Measurements from ENCODE around the gene CDK14. TPM values are rescaled to one million over a fixed set of nuclear protein-coding genes. Genes with fewer than 3 reads are reported as not detected.

The CDK14 gene
- polyA plus RNA-seq, 1 donor, result 19.5 TPM

- no peak for DNase-seq
These were observed 92.7 kb downstream of the CDK14 start for GRCh38 chr7:90688810-90689209.

- DNase-seq, result no peak
These were observed 93.1 kb downstream of the CDK14 start for GRCh38 chr7:90689260-90689659.

- DNase-seq, result no peak
These were observed 94.2 kb downstream of the CDK14 start for GRCh38 chr7:90690159-90690858.

- no peak for DNase-seq
These were observed 96.3 kb downstream of the CDK14 start for GRCh38 chr7:90692396-90692795.

- no peak for DNase-seq
These were observed 96.8 kb downstream of the CDK14 start for GRCh38 chr7:90692947-90693346.

GRCh38 chr7:90693939-90694338 is 97.8 kb downstream of the CDK14 start:
- no peak for DNase-seq

- DNase-seq, result no peak
These were observed 102.5 kb downstream of the CDK14 start for GRCh38 chr7:90698616-90699015.

GRCh38 chr7:90701021-90701420 is 104.9 kb downstream of the CDK14 start:
- DNase-seq, result no peak

GRCh38 chr7:90701771-90702170 is 105.7 kb downstream of the CDK14 start:
- no peak for DNase-seq

- DNase-seq, result no peak
These were observed 109.4 kb downstream of the CDK14 start for GRCh38 chr7:90705391-90706071.

GRCh38 chr7:90706072-90706716 is 110.1 kb downstream of the CDK14 start:
- no peak for DNase-seq

- DNase-seq, result no peak
These were observed 112.8 kb downstream of the CDK14 start for GRCh38 chr7:90708841-90709317.

- peak; percentile 62 for DNase-seq
These were observed 113.7 kb downstream of the CDK14 start for GRCh38 chr7:90709501-90710465.

- DNase-seq, result no peak
These were observed 114.3 kb downstream of the CDK14 start for GRCh38 chr7:90710466-90710850.

- DNase-seq, result no peak
These were observed 117.5 kb downstream of the CDK14 start for GRCh38 chr7:90713628-90714027.

GRCh38 chr7:90715067-90715466 is 118.9 kb downstream of the CDK14 start:
- no peak for DNase-seq

GRCh38 chr7:90717296-90718060 is 121.4 kb downstream of the CDK14 start:
- DNase-seq, result no peak

GRCh38 chr7:90719155-90719554 is 123.0 kb downstream of the CDK14 start:
- no peak for DNase-seq

- DNase-seq, result peak; percentile 74
These were observed 125.1 kb downstream of the CDK14 start for GRCh38 chr7:90720984-90721760.

GRCh38 chr7:90721869-90722431 is 125.8 kb downstream of the CDK14 start:
- no peak for DNase-seq
